Loucy (cell line): ENCODE data around the gene GDPD5.

ENCODE experiments used
- EZH2phosphoT487 ChIP-seq: fragments of 200-600 bp; IDR thresholded peaks from 2 replicates; pipeline ENCODE4 v1.6.1; 2018; ENCODE audit warnings: antibody characterized with exemption, mild to moderate bottlenecking, moderate library complexity, borderline replicate concordance
- TF ChIP-seq, protein P1 (sequence below): fragments of 200-600 bp; sonication (generic); conservative IDR thresholded peaks from 2 replicates; pipeline ENCODE4 v1.5.1; 2014; ENCODE audit warnings: mild to moderate bottlenecking, antibody characterized with exemption, low read length

DNA sequence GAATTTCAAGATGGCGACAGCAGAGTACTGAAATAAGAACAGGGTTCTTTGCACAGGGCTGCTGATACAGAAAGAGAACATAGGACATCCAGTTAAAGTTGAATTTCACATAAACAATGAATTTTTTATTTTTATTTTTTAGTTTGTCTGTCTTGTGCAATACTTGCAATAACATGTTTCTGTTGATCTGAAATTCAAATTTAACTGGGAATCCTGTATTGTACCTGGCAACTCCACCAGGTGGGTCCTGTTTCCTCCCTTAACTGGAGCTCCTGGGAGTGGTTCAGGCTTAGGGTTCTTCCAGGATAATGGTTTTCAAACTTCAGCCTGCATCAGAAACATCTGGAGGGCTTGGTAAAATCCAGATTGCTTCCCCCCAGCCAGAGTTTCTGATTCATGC is 21.4 kb upstream of the GDPD5 start:
- TF ChIP-seq, protein P1, sequence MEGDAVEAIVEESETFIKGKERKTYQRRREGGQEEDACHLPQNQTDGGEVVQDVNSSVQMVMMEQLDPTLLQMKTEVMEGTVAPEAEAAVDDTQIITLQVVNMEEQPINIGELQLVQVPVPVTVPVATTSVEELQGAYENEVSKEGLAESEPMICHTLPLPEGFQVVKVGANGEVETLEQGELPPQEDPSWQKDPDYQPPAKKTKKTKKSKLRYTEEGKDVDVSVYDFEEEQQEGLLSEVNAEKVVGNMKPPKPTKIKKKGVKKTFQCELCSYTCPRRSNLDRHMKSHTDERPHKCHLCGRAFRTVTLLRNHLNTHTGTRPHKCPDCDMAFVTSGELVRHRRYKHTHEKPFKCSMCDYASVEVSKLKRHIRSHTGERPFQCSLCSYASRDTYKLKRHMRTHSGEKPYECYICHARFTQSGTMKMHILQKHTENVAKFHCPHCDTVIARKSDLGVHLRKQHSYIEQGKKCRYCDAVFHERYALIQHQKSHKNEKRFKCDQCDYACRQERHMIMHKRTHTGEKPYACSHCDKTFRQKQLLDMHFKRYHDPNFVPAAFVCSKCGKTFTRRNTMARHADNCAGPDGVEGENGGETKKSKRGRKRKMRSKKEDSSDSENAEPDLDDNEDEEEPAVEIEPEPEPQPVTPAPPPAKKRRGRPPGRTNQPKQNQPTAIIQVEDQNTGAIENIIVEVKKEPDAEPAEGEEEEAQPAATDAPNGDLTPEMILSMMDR, result no peak
- no peak for TF ChIP-seq EZH2phosphoT487
